Stimulated activated CD8-positive, alpha-beta memory T cell treated with anti-CD3 and anti-CD28 coated beads, Interleukin-4, amount 100 ng/mL, for 48 hours (primary cell): ENCODE measurements around the gene CHST14.

ENCODE experiments used
- DNase-seq: peaks from one replicate; pipeline ENCODE4 v3.0.0-alpha.2; 2020

CHST14 gene

GRCh38 chr15:40498418-40498817 is 27.6 kb downstream of the CHST14 start:
- DNase-seq, result no peak

GRCh38 chr15:40498891-40499290 is 28.1 kb downstream of the CHST14 start:
- no peak for DNase-seq

GRCh38 chr15:40499931-40500330 is 29.1 kb downstream of the CHST14 start:
- DNase-seq, result no peak

- no peak for DNase-seq
These were observed 30.0 kb downstream of the CHST14 start for GRCh38 chr15:40500568-40501330.

GRCh38 chr15:40501487-40501886 is 30.7 kb downstream of the CHST14 start:
- no peak for DNase-seq

GRCh38 chr15:40506964-40507571 is 36.3 kb downstream of the CHST14 start:
- peak; percentile 81 for DNase-seq

GRCh38 chr15:40508216-40508615 is 37.4 kb downstream of the CHST14 start:
- no peak for DNase-seq

- DNase-seq, result no peak
These were observed 39.4 kb downstream of the CHST14 start for GRCh38 chr15:40510201-40510600.

- peak; percentile 39 for DNase-seq
These were observed 40.3 kb downstream of the CHST14 start for GRCh38 chr15:40511093-40511471.

GRCh38 chr15:40511472-40512133 is 40.8 kb downstream of the CHST14 start:
- DNase-seq, result peak; percentile 35

GRCh38 chr15:40512440-40512839 is 41.7 kb downstream of the CHST14 start:
- no peak for DNase-seq

- DNase-seq, result no peak
These were observed 42.8 kb downstream of the CHST14 start for GRCh38 chr15:40513609-40514008.

- no peak for DNase-seq
These were observed 45.5 kb downstream of the CHST14 start for GRCh38 chr15:40516322-40516721.
